Calu3 (cell line): ENCODE results near the gene COX4I2. TPM values are rescaled to one million over a fixed set of nuclear protein-coding genes. Genes with fewer than 3 reads are reported as not detected.

Experiments
- BruUV-seq: library from RNA; stranded (reverse); fragments of 400-500 nt; replicated peaks from 2 replicates; lab custom pipeline; 2021; lab: Mats Ljungman, UMichigan
- CTCF ChIA-PET: fragments of 300-600 bp; sonication (Branson Sonifier 250); formaldehyde crosslinking; loops from one replicate; lab custom pipeline; 2022; ENCODE audit warnings: antibody characterized with exemption; lab: Charles Lee
- DNase-seq: peaks from one replicate; pipeline ENCODE4 v3.0.0; 2022
- H3K27ac Mint-ChIP-seq: one replicate; pipeline ENCODE4 v1.8.0; 2022; ENCODE audit warnings: mixed read lengths; ENCODE audit not compliant: unreplicated experiment
- H3K27me3 Mint-ChIP-seq: one replicate; pipeline ENCODE4 v1.8.0; 2022; ENCODE audit warnings: mixed read lengths; ENCODE audit not compliant: unreplicated experiment
- H3K36me3 Mint-ChIP-seq: one replicate; pipeline ENCODE4 v1.8.0; 2022; ENCODE audit warnings: mild to moderate bottlenecking, moderate library complexity, mixed read lengths; ENCODE audit not compliant: insufficient read depth, unreplicated experiment
- H3K4me1 Mint-ChIP-seq: one replicate; pipeline ENCODE4 v1.8.0; 2022; ENCODE audit warnings: mild to moderate bottlenecking, low read depth, mixed read lengths; ENCODE audit not compliant: unreplicated experiment
- H3K4me3 Mint-ChIP-seq: one replicate; pipeline ENCODE4 v1.8.0; 2022; ENCODE audit warnings: mild to moderate bottlenecking, low read depth, moderate library complexity, mixed read lengths; ENCODE audit not compliant: unreplicated experiment
- H3K9me3 Mint-ChIP-seq: one replicate; pipeline ENCODE4 v1.8.0; 2022; ENCODE audit warnings: low read depth, mixed read lengths; ENCODE audit not compliant: unreplicated experiment
- CTCF ChIP-seq: fragments of 200-600 bp; IDR thresholded peaks from one replicate; pipeline ENCODE4 v1.8.0; 2022; ENCODE audit warnings: antibody characterized with exemption; ENCODE audit not compliant: unreplicated experiment
- intact Hi-C: fragments of 100-400 bp; cut with micrococcal nuclease; formaldehyde crosslinking; loops from one replicate; pipeline ENCODE4 v1.10.0; 2022; ENCODE audit not compliant: unreplicated experiment
- total RNA-seq: library from RNA; stranded (reverse); gene quantifications from 2 replicates; pipeline ENCODE4 v1.2.3, GENCODE V29; 2022

COX4I2 gene
- total RNA-seq, 1 experiment from 2014 or later: not detected

GRCh38 chr20:31675828-31676608 lies 38.3 kb downstream of the COX4I2 start:
- CTCF ChIA-PET: interaction anchor here (1.6 kb wide), 1 partner anchor 14 kb away, joined by 3 read pairs; no protein-coding TSS in a partner anchor
- intact Hi-C loops: loop anchor here (5.0 kb wide), 1 partner anchor 46 kb away; the partner anchor contains the start of gene BCL2L1
- Mint-ChIP-seq H3K36me3 (peaks cover 98% of the 10 kb centered on the region), H3K9me3 (no peaks in the 10 kb centered on the region), H3K27ac (peak overlapping the region; percentile 78), H3K4me1 (peaks cover 87% of the 10 kb centered on the region), H3K27me3 (no peaks in the 10 kb centered on the region), H3K4me3 (peak overlapping the region; percentile 35)
- DNase-seq: no peak
- TF ChIP-seq CTCF: no peak
- no TSS peak for BruUV-seq

GRCh38 chr20:31676609-31676989 lies 38.9 kb downstream of the COX4I2 start:
- Mint-ChIP-seq H3K9me3 (no peaks in the 10 kb centered on the region), H3K36me3 (peaks cover 98% of the 10 kb centered on the region), H3K27me3 (no peaks in the 10 kb centered on the region), H3K4me1 (peaks cover 87% of the 10 kb centered on the region), H3K27ac (peak overlapping the region; percentile 78), H3K4me3 (peak overlapping the region; percentile 8)
- BruUV-seq: no TSS peak
- CTCF ChIA-PET: interaction anchor here (1.6 kb wide), 1 partner anchor 15 kb away, joined by 3 read pairs; no protein-coding TSS in a partner anchor
- no peak for DNase-seq
- intact Hi-C loops: loop anchor here (5.0 kb wide), 1 partner anchor 46 kb away; the partner anchor contains the start of gene BCL2L1
- no peak for TF ChIP-seq CTCF

GRCh38 chr20:31677553-31678260 lies 40.0 kb downstream of the COX4I2 start:
- no peaks in the 10 kb centered on the region for H3K27me3 Mint-ChIP-seq
- peaks cover 90% of the 10 kb centered on the region for H3K4me1 Mint-ChIP-seq
- no peak for DNase-seq
- BruUV-seq: no TSS peak
- H3K27ac Mint-ChIP-seq: peak overlapping the region; percentile 78
- no peaks in the 10 kb centered on the region for H3K9me3 Mint-ChIP-seq
- CTCF ChIA-PET: no interaction called here
- no peak for TF ChIP-seq CTCF
- intact Hi-C loops: loop anchor here (5.0 kb wide), 1 partner anchor 45 kb away; the partner anchor contains the start of gene BCL2L1
- no peak overlapping the region for H3K4me3 Mint-ChIP-seq
- peaks cover 100% of the 10 kb centered on the region for H3K36me3 Mint-ChIP-seq
